GM20000 (cell line): ENCODE measurements around the gene PIGL.

ENCODE experiments used
- DNase-seq: peaks from one replicate; pipeline ENCODE4 v3.0.0; 2012; ENCODE audit warnings: low spot score
- CTCF ChIP-seq: IDR thresholded peaks from 2 replicates; pipeline ENCODE4 v1.5.1; 2012; ENCODE audit warnings: mild to moderate bottlenecking, control low read depth; ENCODE audit errors: extremely low read depth, missing control alignments

PIGL gene

DNA sequence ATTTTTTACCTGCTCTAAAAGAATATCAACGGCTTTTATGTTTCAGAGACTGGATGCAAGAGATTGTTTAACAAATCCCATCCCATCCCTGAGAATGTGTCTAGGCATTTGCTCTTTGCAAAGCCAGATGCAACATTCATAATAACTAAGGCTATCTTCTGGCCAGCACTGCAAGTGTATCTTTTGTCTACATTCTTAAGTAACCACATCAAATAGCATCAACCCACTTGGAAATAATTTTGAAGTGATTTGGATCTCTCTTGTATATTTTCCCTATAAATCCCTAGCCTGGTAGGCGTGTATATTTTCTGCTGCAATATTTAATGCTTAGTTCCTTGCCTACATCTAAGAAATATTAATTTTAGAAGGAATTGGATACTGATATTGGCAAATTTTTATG is 64.3 kb downstream of the PIGL start:
- DNase-seq, result no peak
- no peak for TF ChIP-seq CTCF

- no peak for DNase-seq
- no peak for TF ChIP-seq CTCF
These were observed 65.5 kb downstream of the PIGL start for GRCh38 chr17:16282522-16282921.

- TF ChIP-seq CTCF, result no peak
- DNase-seq, result no peak
These were observed 66.7 kb downstream of the PIGL start for GRCh38 chr17:16283705-16284104.

GRCh38 chr17:16285646-16286008 is 68.6 kb downstream of the PIGL start:
- DNase-seq, result no peak
- TF ChIP-seq CTCF, result peak; percentile 63

DNA sequence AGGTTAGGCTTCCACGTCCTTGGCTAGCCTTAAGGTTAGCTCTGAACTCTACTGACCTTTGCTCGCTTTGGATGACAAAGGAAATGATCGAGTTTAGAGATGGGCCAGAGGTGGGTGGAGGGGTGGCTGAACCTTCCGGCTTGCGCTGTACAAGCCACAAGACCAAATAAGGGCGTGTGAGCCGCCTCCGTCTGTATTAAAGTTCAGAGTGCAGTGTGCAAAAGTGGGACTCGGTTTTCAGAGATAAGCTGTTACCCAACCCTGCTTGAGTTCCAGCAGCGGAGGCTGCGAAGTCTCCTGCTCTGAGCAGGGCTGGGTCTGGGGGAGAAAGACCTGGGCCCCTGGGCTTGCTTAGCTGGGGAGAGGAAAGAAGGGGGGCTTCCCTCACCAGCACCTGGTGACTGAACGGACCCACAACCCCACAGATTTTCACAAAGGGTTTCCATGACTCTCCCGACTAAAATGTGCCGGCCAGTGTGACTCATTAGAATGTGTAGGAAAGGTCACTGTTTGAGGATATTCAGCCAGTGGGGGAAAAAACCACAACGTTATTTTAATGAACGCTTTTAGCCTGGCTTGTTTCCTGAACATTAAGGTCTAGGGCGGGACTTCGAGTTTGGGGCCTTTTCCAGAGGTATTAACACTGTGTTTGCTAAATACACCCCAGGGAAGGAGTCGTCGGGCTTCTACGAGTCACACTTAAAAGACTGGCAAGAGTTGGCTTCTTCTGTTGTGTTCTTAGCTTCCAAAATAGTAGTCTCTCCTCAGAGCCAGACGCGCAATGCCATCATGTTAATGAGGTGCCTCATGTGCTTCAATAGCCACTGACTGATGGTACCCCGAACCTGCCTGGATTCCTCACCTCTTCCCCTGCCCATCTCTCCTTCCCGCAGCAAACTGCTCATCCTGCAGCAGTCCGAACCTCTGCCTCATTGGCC is 69.3 kb downstream of the PIGL start:
- no peak for TF ChIP-seq CTCF
- DNase-seq, result peak; percentile 85

DNA sequence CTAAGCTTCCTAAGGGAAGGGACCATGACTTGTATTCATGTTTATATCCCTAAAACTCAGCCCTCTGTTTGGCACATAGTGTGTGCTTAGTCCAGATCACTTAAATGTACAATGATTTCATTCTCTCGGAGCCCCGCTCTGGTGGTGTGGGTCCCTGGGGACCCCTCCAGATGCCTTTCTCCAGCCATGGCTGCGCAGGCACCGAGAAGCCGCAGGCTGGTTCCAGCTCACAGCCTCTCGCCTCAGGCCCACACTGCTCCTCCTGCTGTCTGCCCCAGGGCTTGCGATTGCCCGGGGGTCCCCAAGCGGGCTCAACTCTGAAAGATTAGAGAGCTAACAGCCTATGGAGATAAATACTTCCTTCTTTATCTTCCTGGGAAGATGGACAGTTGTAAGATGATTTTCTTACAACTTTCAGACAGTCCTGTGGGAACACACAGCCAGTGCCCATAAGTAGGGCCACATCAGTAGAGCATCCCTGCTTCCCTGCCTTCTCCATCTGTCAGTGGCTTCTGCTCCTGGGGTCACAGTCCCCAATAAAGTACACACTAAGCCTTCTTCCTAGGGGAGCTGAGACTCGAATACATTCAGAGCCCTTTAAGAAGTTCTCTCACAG is 70.0 kb downstream of the PIGL start:
- TF ChIP-seq CTCF, result peak; percentile 16
- DNase-seq, result peak; percentile 61

DNA sequence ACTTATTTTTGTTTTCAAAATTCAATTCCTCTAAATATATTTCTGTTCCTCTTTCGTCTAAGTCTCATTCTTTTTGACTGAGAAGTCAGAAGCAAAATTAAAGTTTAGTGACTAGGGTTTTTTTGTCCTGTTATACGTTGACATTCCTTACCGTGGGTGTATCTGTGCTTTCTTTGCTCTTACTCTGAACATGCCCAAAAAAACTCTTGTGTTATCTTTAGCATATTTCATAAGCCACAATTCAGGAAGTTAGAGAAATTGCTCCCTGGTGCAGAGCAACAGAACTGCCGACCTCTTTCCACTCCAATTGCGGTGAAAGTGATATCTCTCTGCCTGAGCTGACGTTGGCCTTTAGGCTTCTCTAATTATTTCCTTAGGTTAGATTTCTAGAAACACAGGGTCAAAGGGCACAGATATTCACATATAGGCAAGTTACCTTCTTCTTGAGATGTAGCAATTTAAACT is 70.6 kb downstream of the PIGL start:
- no peak for TF ChIP-seq CTCF
- peak; percentile 43 for DNase-seq
